PFSK-1 (cell line): ENCODE measurements around the gene CRISPLD2.

Experiments used
- POLR2AphosphoS5 ChIP-seq: IDR thresholded peaks from 2 replicates; pipeline ENCODE4 v1.6.1; 2012; ENCODE audit warnings: low read depth, mild to moderate bottlenecking, control low read depth, low read length, moderate library complexity
- TAF1 ChIP-seq: IDR thresholded peaks from 2 replicates; pipeline ENCODE4 v1.6.1; 2012; ENCODE audit warnings: low read length, control low read depth, borderline replicate concordance; ENCODE audit not compliant: insufficient read depth

GRCh38 chr16:84895016-84895415 lies 75.2 kb downstream of the CRISPLD2 start:
- TF ChIP-seq POLR2AphosphoS5 (no peak), TAF1 (no peak)
